Adrenal gland (tissue), 5 donors: ENCODE measurements around the gene RBPMS2.

Experiments
- POLR2A ChIP-seq, 2 donors: fragments of 450-650 bp; IDR thresholded peaks; one replicate each; pipeline ENCODE4 v1.6.1; 2017; ENCODE audit warnings: antibody characterized with exemption in 2 of 2, mild to moderate bottlenecking in 2 of 2, moderate library complexity in 1 of 2
- TF ChIP-seq, protein P1 (sequence below), 6 experiments: fragments of 450-650 bp in 4 of 6; fragments of 200-600 bp in 2 of 6; sonication (generic) in 1 of 6; IDR thresholded peaks; 1 replicate in 5 of 6; 2 replicates in 1 of 6; pipeline versions ENCODE4 v1.5.1 to v1.8.0; 2016 to 2021; ENCODE audit warnings: antibody characterized with exemption in 6 of 6, mild to moderate bottlenecking in 2 of 6, moderate library complexity in 1 of 6
- donor health status: DM: no; HTN: no; CAD: no.

DNA sequence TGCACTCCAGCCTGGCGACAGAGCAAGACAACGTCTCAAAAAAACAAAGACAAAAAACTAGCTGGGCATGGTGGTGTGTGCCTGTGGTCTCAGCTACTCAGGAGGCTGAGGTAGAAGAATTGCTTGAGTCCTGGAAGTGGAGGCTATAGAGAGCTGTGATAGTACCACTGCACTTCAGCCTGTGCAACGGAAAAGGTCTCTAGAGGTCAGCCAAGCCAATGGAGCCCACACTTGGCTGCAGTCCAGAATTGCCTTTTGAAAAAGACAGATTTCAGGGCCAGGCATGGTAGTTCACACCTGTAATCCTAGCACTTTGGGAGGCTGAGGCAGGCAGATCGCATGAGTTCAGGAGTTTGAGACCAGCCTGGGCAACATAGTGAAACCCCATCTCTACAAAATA, 8.4 kb upstream of the RBPMS2 start:
- TF ChIP-seq POLR2A (IDR thresholded peaks at IDR 0.05) = no peak
- TF ChIP-seq, protein P1, sequence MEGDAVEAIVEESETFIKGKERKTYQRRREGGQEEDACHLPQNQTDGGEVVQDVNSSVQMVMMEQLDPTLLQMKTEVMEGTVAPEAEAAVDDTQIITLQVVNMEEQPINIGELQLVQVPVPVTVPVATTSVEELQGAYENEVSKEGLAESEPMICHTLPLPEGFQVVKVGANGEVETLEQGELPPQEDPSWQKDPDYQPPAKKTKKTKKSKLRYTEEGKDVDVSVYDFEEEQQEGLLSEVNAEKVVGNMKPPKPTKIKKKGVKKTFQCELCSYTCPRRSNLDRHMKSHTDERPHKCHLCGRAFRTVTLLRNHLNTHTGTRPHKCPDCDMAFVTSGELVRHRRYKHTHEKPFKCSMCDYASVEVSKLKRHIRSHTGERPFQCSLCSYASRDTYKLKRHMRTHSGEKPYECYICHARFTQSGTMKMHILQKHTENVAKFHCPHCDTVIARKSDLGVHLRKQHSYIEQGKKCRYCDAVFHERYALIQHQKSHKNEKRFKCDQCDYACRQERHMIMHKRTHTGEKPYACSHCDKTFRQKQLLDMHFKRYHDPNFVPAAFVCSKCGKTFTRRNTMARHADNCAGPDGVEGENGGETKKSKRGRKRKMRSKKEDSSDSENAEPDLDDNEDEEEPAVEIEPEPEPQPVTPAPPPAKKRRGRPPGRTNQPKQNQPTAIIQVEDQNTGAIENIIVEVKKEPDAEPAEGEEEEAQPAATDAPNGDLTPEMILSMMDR (IDR thresholded peaks at IDR 0.05) = no peak
